Left ventricle myocardium inferior (tissue), 1 donor: ENCODE measurements around the gene MTAP. TPM values are rescaled to one million over a fixed set of nuclear protein-coding genes. Genes with fewer than 3 reads are reported as not detected.

Experiments used
- DNase-seq: peaks from one replicate; pipeline ENCODE4 v3.0.0-alpha.2; 2020
- H3K27ac ChIP-seq: fragments of 200-600 bp; replicated peaks from 2 replicates; pipeline ENCODE4 v1.8.0; 2021
- H3K27me3 ChIP-seq: fragments of 200-600 bp; 2 replicates; pipeline ENCODE4 v1.8.0; 2021; ENCODE audit warnings: low read depth
- H3K36me3 ChIP-seq: fragments of 200-600 bp; 2 replicates; pipeline ENCODE4 v1.8.0; 2021
- H3K4me1 ChIP-seq: fragments of 200-600 bp; 2 replicates; pipeline ENCODE4 v1.8.0; 2021
- H3K4me3 ChIP-seq: fragments of 200-600 bp; 2 replicates; pipeline ENCODE4 v1.8.0; 2021; ENCODE audit warnings: mild to moderate bottlenecking, moderate library complexity
- H3K9me3 ChIP-seq: fragments of 200-600 bp; replicated peaks from 2 replicates; pipeline ENCODE4 v1.8.0; 2021
- CTCF ChIP-seq: fragments of 200-600 bp; IDR thresholded peaks from 2 replicates; pipeline ENCODE4 v1.8.0; 2021; ENCODE audit warnings: antibody characterized with exemption, mild to moderate bottlenecking, borderline replicate concordance
- intact Hi-C: fragments of 100-400 bp; cut with micrococcal nuclease; formaldehyde crosslinking; loops from one replicate; pipeline ENCODE4 v1.11.0; 2022
- total RNA-seq: library from RNA; stranded (reverse); fragmentation: NEBNext Ultra II Directional; extraction: Animal tissue kit (Norgen Biotek cat#: 25700); gene quantifications from one replicate; pipeline ENCODE4 v1.2.1, GENCODE V29; 2021
- donor health status: DM: no; HTN: yes; CAD: no; lungs with severe emphysema.

MTAP gene
- total RNA-seq, 1 donor from 2014 or later = 25.3 TPM

DNA sequence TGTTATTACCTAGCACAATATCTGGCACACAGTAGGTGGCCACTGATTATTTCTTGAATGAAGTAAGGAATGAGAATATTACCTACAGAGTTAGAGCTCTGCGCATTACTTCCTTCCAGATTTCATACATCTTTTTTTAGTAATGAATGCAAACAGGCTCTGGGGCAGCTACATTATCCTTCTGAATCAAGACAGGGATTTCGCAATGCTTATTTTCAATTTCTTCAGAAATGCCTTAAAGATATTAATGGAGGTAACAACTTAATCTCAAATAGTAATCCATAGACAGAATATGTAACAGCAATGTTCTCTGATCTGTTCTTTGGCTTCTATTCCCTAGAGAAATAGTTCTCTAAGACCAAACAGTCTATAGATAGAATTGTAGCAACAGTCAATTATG lies 159.1 kb downstream of the MTAP start:
- DNase-seq = no peak
- Histone ChIP-seq H3K4me3 (no peak overlapping the region), H3K27me3 (peaks cover 80% of the 10 kb centered on the region), H3K27ac (no peak overlapping the region), H3K9me3 (peaks cover 13% of the 10 kb centered on the region), H3K4me1 (peaks cover 14% of the 10 kb centered on the region), H3K36me3 (no peaks in the 10 kb centered on the region)
- intact Hi-C loops = no loop called here
- no peak for TF ChIP-seq CTCF

DNA sequence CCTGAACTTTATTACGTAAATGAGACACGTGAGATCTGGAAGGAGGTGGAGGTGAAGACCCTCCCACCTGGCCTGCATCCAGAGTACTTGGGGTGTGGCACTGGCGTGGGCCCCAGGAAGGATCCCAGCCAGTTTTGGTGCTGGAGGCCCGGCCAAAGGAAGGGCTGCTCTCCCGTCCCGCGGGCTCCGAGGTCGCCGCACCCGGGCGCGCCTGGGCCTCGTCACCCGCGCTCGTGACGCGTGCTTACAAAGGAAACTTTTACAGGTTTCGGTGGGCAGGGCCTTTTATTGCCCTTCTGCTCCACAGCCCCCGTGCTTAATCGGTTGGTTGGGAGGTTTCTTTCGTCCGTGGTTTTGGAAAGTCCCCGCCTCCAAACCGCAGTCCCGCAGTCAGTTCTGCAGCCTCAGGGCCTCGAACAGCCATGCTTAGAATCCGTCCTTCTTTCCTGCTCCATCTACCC lies 162.5 kb downstream of the MTAP start:
- peaks cover 27% of the 10 kb centered on the region for H3K4me1 ChIP-seq
- H3K4me3 ChIP-seq = peak overlapping the region; percentile 55
- intact Hi-C loops = no loop called here
- peaks cover 13% of the 10 kb centered on the region for H3K9me3 ChIP-seq
- H3K27me3 ChIP-seq = peaks cover 100% of the 10 kb centered on the region
- no peak for DNase-seq
- H3K27ac ChIP-seq = no peak overlapping the region
- no peak for TF ChIP-seq CTCF
- no peaks in the 10 kb centered on the region for H3K36me3 ChIP-seq

DNA sequence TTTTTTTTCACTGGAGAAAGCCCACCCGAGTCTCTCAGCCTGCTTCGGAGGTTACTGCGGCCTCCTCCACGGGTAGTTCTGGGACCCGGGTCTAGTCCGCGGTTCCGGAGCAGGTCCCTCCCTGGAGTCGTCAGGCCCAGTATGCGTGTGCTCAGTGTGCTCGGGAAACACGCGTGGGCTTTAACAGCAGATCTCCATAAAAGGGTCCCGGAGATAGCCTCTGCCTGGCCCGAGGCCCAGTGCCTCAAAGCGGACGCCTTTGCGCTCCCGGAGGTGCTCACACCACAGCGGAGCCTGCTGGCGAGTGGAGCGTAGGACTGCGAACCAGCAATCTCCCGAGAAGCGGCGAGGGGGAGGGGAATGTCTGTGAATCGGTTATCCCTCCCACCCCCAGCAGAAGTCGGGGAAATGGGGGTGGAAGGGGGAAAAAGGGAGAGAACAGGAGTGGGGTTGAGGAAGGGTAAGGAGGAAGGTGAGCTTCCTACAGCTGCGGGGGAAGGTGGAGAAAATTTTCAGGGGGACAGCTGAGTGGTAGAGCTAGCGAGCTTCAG lies 163.0 kb downstream of the MTAP start:
- Histone ChIP-seq H3K27me3 (peaks cover 100% of the 10 kb centered on the region), H3K4me1 (peaks cover 27% of the 10 kb centered on the region), H3K9me3 (peaks cover 13% of the 10 kb centered on the region), H3K4me3 (peak overlapping the region; percentile 55), H3K27ac (no peak overlapping the region), H3K36me3 (no peaks in the 10 kb centered on the region)
- peak; percentile 21 for TF ChIP-seq CTCF
- intact Hi-C loops = no loop called here
- DNase-seq = no peak

GRCh38 chr9:21966140-21966851 lies 163.9 kb downstream of the MTAP start:
- DNase-seq = no peak
- TF ChIP-seq CTCF = no peak
- H3K27ac ChIP-seq = no peak overlapping the region
- H3K4me1 ChIP-seq = peaks cover 33% of the 10 kb centered on the region
- peaks cover 100% of the 10 kb centered on the region for H3K27me3 ChIP-seq
- intact Hi-C loops = no loop called here
- no peaks in the 10 kb centered on the region for H3K36me3 ChIP-seq
- H3K4me3 ChIP-seq = no peak overlapping the region
- peaks cover 13% of the 10 kb centered on the region for H3K9me3 ChIP-seq

- DNase-seq = no peak
- TF ChIP-seq CTCF = no peak
- peaks cover 13% of the 10 kb centered on the region for H3K9me3 ChIP-seq
- H3K36me3 ChIP-seq = no peaks in the 10 kb centered on the region
- peaks cover 33% of the 10 kb centered on the region for H3K4me1 ChIP-seq
- intact Hi-C loops = no loop called here
- no peak overlapping the region for H3K27ac ChIP-seq
- H3K27me3 ChIP-seq = peaks cover 100% of the 10 kb centered on the region
- no peak overlapping the region for H3K4me3 ChIP-seq
Observed at GRCh38 chr9:21967169-21967568, 164.7 kb downstream of the MTAP start.
